Measurements from ENCODE around the gene OBSL1. TPM values are rescaled to one million over a fixed set of nuclear protein-coding genes. Genes with fewer than 3 reads are reported as not detected.

Gene OBSL1
- polyA plus RNA-seq, 3 donors, result 64.3 to 87.8 (median 66.4) TPM

GRCh38 chr2:219598308-219599078, 27.2 kb upstream of the OBSL1 start:
- no peak overlapping the region for H3K27ac ChIP-seq (ENCODE audit: low read depth, low read length)
- whole genome bisulfite sequencing, 3 donors, result 20 to 36% (median 30%) methylated on average over 9 of the region's 9 CpGs

GRCh38 chr2:219597552-219598307, 26.4 kb upstream of the OBSL1 start, which contains the start of gene STK11IP:
TSS of gene STK11IP (plus strand) at chr2:219597857. CDS start at chr2:219598120, 263 bp downstream.
- H3K27ac ChIP-seq (ENCODE audit: low read depth, low read length), result no peak within 1 kb of the TSS
- 0% methylated on average over 56 to 57 of the region's 57 CpGs for WGBS, 3 donors

DNA sequence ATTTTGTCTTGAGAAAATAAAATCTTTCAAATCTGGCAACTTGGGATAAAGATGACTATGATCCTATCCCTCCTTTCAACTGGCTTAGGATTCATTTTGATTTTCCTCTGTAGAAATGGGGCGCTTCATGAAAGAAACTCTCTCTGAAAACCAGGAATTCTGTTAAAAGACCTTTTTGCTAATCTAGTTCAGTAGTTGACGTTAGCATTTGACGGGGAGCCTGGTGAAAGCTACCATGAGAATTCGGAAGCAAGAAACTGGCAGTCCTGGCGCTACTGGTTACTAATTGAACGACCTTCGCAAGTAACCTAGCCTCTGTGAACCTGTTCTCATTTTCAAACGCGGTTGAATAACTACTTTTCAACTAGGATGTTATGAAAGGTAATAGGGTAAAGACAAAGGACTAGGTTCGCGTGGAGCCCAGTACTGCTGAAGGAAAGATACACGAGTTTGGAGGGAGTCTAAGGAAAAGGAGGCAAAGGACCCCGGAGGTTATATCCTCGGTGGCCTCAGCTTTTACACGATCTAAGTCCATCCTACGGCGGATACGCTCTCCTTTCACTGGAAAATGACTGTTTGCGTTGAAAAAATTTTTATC, 25.7 kb upstream of the OBSL1 start:
- H3K27ac ChIP-seq (ENCODE audit: low read depth, low read length), result no peak overlapping the region
- WGBS, 3 donors, result 5 to 14% (median 14%) methylated on average over 19 of the region's 19 CpGs

DNA sequence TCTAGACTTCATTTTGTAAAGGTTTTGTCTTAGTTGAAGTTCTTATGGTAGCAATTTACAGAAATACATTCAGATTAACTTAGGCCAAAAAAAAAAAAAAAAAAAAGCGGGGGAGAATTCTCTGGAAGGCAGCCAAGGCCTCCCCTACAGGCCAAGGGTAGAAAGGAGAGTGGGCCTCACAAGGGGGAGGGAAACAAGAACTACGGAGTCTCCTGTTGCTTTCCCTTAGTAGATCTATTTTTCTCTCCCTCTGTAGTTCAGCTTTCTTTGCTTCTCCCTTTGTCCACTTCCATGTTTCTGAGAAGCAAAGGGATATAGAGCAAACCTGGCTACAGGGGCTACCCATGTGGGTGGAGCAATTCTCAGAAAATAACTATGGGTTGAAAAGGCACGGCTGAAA, 23.9 kb upstream of the OBSL1 start:
- WGBS, 3 donors, result 15 to 56% (median 21%) methylated on average over 2 to 3 of the region's 3 CpGs
- H3K27ac ChIP-seq (ENCODE audit: low read depth, low read length), result no peak overlapping the region

- no peak overlapping the region for H3K27ac ChIP-seq (ENCODE audit: low read depth, low read length)
- WGBS, 3 donors, result 90 to 92% (median 90%) methylated on average over 2 of the region's 2 CpGs
Measured at GRCh38 chr2:219593154-219593553, 21.8 kb upstream of the OBSL1 start.

DNA sequence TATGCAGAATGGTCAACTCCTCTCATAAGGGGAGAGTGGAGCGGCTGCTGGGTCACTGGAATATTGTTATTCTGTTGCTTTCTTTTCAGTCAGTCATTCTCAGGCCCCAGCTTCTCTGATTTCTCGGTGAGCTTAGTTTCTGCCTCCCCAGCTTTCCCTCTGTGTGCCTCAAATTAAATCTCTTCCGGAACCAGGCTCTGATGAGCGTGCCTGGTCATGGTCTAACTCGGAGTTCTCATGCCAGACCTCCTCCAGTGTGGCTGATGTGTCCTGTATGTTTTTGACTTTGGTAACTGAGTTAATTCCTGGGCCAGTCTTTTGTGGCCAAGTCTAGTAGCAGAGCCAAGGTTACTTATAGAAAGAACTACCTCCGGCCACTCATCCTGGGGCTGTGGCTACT, 21.4 kb upstream of the OBSL1 start:
- no peak overlapping the region for H3K27ac ChIP-seq (ENCODE audit: low read depth, low read length)
- WGBS, 3 donors, result 79 to 86% (median 85%) methylated on average over 6 of the region's 6 CpGs

- no peak overlapping the region for H3K27ac ChIP-seq (ENCODE audit: low read depth, low read length)
- 68 to 92% (median 70%) methylated on average over 4 of the region's 4 CpGs for WGBS, 3 donors
Measured at GRCh38 chr2:219591091-219591490, 19.8 kb upstream of the OBSL1 start.

DNA sequence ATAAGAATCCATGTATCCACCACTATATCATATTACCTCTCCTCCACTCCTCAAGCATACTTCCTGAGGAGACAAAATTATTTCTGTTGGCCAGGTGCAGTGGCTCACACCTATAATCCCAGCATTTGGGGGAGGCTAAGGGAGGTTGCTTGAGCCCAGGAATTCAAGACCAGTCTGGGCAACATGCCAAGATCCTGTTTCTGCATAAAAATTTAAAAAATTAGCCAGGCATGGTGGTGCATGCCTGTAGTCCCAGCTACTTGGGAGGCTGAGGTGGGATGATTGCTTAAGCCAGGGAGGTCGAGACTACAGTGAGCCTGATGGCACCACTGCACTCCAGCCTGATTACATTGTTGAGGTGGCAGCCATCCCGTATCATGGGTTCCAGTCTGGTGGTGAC, 10.0 kb upstream of the OBSL1 start:
- no peak overlapping the region for H3K27ac ChIP-seq (ENCODE audit: low read depth, low read length)
- WGBS, 3 donors, result 70 to 86% (median 85%) methylated on average over 2 of the region's 2 CpGs

GRCh38 chr2:219578811-219579613, 7.7 kb upstream of the OBSL1 start:
- 72 to 84% (median 72%) methylated on average over 8 of the region's 8 CpGs for WGBS, 3 donors
- no peak overlapping the region for H3K27ac ChIP-seq (ENCODE audit: low read depth, low read length)

DNA sequence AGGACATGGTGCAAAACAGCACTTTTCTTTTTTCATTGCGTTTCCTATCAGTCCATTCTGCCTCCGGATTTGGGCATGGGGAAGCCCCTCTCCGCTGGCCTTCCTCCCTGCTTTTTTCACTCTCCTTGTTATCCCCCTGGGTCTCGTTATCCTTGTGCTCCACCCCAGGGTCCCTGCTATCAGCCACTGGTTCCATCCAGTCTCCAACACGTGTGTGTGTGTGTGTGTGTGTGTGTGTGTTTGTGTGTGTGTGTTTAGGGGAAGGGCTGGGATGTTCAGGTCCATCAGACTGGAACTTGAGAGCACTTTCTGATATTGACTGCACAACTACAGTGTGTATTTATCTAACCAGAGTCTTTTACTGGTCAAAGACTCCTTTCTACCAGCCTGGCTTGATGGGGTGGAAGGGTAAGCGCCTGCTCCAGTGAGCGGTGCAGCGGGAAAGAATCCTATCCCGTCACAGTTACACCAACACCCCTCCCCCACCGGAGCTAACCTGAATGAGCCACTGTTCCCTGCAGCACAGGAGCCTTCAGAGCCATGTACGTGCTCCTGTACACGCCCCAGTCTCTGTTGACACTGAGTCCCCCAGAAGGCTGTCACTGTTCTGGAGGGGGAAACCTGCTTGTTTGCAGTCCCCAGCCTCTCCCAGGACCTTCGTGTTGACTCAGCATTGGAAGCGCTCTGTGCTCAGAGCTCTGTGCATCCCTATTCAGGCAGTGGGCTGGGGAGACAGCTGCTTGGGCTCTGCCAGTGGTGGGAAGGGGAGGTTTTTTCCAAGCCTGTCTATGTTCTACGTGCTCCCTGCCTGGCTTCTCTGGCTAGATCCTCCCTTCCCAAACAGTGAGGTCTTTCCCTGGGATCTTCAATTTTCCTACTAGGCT, 5.4 kb upstream of the OBSL1 start:
- no peak overlapping the region for H3K27ac ChIP-seq (ENCODE audit: low read depth, low read length)
- WGBS, 3 donors, result 34 to 48% (median 38%) methylated on average over 15 of the region's 15 CpGs

- no peak overlapping the region for H3K27ac ChIP-seq (ENCODE audit: low read depth, low read length)
- 74 to 88% (median 84%) methylated on average over 6 of the region's 6 CpGs for WGBS, 3 donors
Measured at GRCh38 chr2:219575566-219576504, 4.5 kb upstream of the OBSL1 start.

GRCh38 chr2:219574484-219575311, 3.4 kb upstream of the OBSL1 start:
- no peak overlapping the region for H3K27ac ChIP-seq (ENCODE audit: low read depth, low read length)
- WGBS, 3 donors, result 82 to 92% (median 86%) methylated on average over 22 of the region's 22 CpGs

DNA sequence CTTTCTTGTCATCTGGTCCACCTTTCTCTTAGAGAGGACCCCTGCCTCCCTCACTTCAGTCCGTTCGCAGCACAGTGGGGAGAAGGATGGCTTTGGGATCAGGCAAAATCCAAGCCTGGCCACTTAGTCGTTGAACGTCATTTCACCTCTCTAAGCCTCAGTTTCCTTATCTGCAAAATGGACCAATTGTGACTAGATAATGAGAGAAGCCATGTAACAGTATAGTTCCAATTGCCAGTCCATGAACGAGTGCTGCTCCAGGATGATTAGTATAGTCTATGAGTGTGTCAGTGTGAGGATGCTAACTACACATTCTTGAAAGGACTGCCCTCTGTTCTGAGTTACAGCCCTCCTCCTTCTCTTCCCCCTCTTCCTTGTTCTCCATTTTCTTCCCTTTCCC, 1.8 kb upstream of the OBSL1 start:
- H3K27ac ChIP-seq (ENCODE audit: low read depth, low read length), result no peak overlapping the region
- 76 to 83% (median 80%) methylated on average over 5 of the region's 5 CpGs for WGBS, 3 donors

- no peak within 1 kb of the TSS for H3K27ac ChIP-seq (ENCODE audit: low read depth, low read length)
- 76 to 90% (median 89%) methylated on average over 13 of the region's 13 CpGs for WGBS, 3 donors
Measured at GRCh38 chr2:219572237-219573001, 1.1 kb upstream of the OBSL1 start, which contains the start of gene INHA. TSS of gene INHA (plus strand) at chr2:219572310. CDS start at chr2:219572375, 65 bp downstream.

DNA sequence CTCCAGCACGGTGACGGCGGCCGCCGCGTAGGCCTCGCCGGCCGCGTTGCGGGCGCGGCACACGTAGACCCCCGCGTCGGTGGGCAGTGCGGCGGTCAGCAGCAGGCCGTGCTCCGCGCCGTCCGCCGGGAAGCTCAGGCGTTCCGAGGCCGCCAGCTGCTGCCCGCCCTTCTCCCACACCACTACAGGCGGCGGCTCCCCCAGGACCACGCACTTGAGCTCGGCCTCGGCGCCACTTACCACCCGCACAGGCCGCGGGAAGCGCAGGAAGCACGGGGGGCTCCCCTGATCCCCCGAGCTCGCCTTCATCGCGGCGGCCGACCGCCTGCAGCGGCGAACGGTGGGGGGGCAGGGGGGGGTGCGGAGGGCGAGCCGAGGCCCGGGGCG, 422 bp downstream of the OBSL1 start:
- no peak overlapping the region for H3K27ac ChIP-seq (ENCODE audit: low read depth, low read length)
- 0 to 2% (median 1%) methylated on average over 34 to 53 of the region's 55 CpGs for WGBS, 3 donors

Measured in adipose tissue (tissue), 3 donors.